SK-N-SH (cell line): ENCODE measurements around the gene RAD23A. TPM values are rescaled to one million over a fixed set of nuclear protein-coding genes. Genes with fewer than 3 reads are reported as not detected.
A peak's percentile ranks its signal among the peaks of the same experiment; 100 is the strongest.

Experiments used
- CTCF ChIA-PET: fragments of 300-600, 350-600 bp; formaldehyde crosslinking; extraction: SDS; loops from one replicate; lab custom pipeline; 2021; lab: Yijun Ruan, JAX
- POLR2A ChIA-PET: fragments of 350-600 bp; sonication (Branson Sonifier 250); formaldehyde crosslinking; extraction: SDS; loops from one replicate; lab custom pipeline; 2020; ENCODE audit warnings: antibody characterized with exemption, inconsistent platforms; lab: Yijun Ruan, JAX
- DNase-seq: peaks from one replicate; pipeline ENCODE4 v3.0.0; 2012
- H2AFZ ChIP-seq: fragments of 200-600 bp; sonication (generic); 2 replicates; pipeline ENCODE4 v1.8.1; 2016; ENCODE audit warnings: antibody characterized with exemption, mild to moderate bottlenecking, low read depth
- H3F3A ChIP-seq: fragments of 200-600 bp; sonication (generic); replicated peaks from 2 replicates; pipeline ENCODE3; 2016; ENCODE audit warnings: antibody characterized with exemption, mild to moderate bottlenecking; ENCODE audit not compliant: insufficient read depth
- H3K27ac ChIP-seq, 2 experiments: fragments of 200-500 bp in 1 of 2; fragments of 200-600 bp in 1 of 2; sonication (Bioruptor generic) in 1 of 2; sonication (generic), shearing (Covaris generic) in 1 of 2; 2 replicates each; pipeline versions ENCODE4 v1.5.1 to v1.6.1; 2014 to 2016; ENCODE audit warnings: low read depth in 2 of 2, inconsistent platforms in 1 of 2, low read length in 1 of 2, mild to moderate bottlenecking in 1 of 2, mixed read lengths in 1 of 2
- H3K27me3 ChIP-seq: fragments of 200-600 bp; sonication (generic), shearing (Covaris generic); 2 replicates; pipeline ENCODE4 v1.6.1; 2016; ENCODE audit warnings: mixed run types; ENCODE audit not compliant: insufficient read depth
- H3K36me3 ChIP-seq, 2 experiments: fragments of 200-500 bp in 1 of 2; fragments of 200-600 bp in 1 of 2; sonication (Bioruptor generic) in 1 of 2; sonication (generic) in 1 of 2; replicated peaks in 1 of 2; 2 replicates each; pipeline versions ENCODE3 to v1.5.1; 2014 to 2016; ENCODE audit warnings: low read length in 1 of 2, mild to moderate bottlenecking in 1 of 2; ENCODE audit not compliant: insufficient read depth in 2 of 2, control insufficient read depth in 1 of 2
- H3K4me1 ChIP-seq, 2 experiments: fragments of 200-500 bp in 1 of 2; fragments of 200-600 bp in 1 of 2; sonication (Bioruptor generic) in 1 of 2; sonication (generic), shearing (Covaris generic) in 1 of 2; 2 replicates each; pipeline versions ENCODE4 v1.5.1 to v1.6.1; 2014 to 2016; ENCODE audit warnings: low read depth in 1 of 2, low read length in 1 of 2, mixed run types in 1 of 2; ENCODE audit not compliant: insufficient read depth in 2 of 2, control insufficient read depth in 1 of 2
- H3K4me2 ChIP-seq: fragments of 200-600 bp; sonication (generic), shearing (Covaris generic); 2 replicates; pipeline ENCODE4 v1.6.1; 2017; ENCODE audit warnings: mixed run types
- H3K4me3 ChIP-seq, 2 experiments: fragments of 200-500 bp in 1 of 2; fragments of 200-600 bp in 1 of 2; sonication (Bioruptor generic) in 1 of 2; sonication (generic), shearing (Covaris generic) in 1 of 2; 2 replicates each; pipeline versions ENCODE4 v1.5.1 to v1.8.1; 2014 to 2016; ENCODE audit warnings: low read depth in 2 of 2, inconsistent platforms in 1 of 2, low read length in 1 of 2, mild to moderate bottlenecking in 1 of 2, mixed read lengths in 1 of 2, moderate library complexity in 1 of 2
- H3K79me2 ChIP-seq: fragments of 200-600 bp; sonication (generic); 2 replicates; pipeline ENCODE4 v1.8.1; 2017; ENCODE audit warnings: mild to moderate bottlenecking; ENCODE audit not compliant: insufficient read depth
- H3K9ac ChIP-seq: fragments of 200-600 bp; sonication (generic); 2 replicates; pipeline ENCODE4 v1.6.1; 2017; ENCODE audit warnings: mixed run types
- H3K9me2 ChIP-seq: fragments of 200-600 bp; sonication (generic); 2 replicates; pipeline ENCODE4 v1.6.1; 2017; ENCODE audit warnings: mixed run types
- H3K9me3 ChIP-seq: fragments of 200-600 bp; sonication (generic); 2 replicates; pipeline ENCODE4 v1.6.1; 2017; ENCODE audit warnings: mixed run types, mild to moderate bottlenecking, moderate library complexity
- H4K20me1 ChIP-seq: fragments of 200-600 bp; sonication (generic); 2 replicates; pipeline ENCODE4 v1.6.1; 2017; ENCODE audit warnings: mild to moderate bottlenecking, mixed run types; ENCODE audit not compliant: insufficient read depth
- CTCF ChIP-seq: fragments of 200-600 bp; sonication (generic); IDR thresholded peaks from 2 replicates; pipeline ENCODE4 v1.6.1; 2017; ENCODE audit warnings: antibody characterized with exemption, mild to moderate bottlenecking, moderate library complexity
- EP300 ChIP-seq, 2 experiments: IDR thresholded peaks; 2 replicates each; pipeline versions ENCODE4 v1.4.0 to v1.6.1; 2012; ENCODE audit warnings: borderline replicate concordance in 1 of 2, low read depth in 1 of 2, low read length in 1 of 2
- GABPA ChIP-seq: IDR thresholded peaks from 2 replicates; pipeline ENCODE4 v1.4.0; 2012; ENCODE audit warnings: low read depth, mild to moderate bottlenecking
- JUND ChIP-seq: IDR thresholded peaks from 2 replicates; pipeline ENCODE4 v1.4.0; 2012
- MAX ChIP-seq: IDR thresholded peaks from 2 replicates; pipeline ENCODE4 v1.4.0; 2012; ENCODE audit warnings: low read depth
- MEF2A ChIP-seq: IDR thresholded peaks from 2 replicates; pipeline ENCODE4 v1.4.0; 2012; ENCODE audit warnings: low read depth, borderline replicate concordance
- NRF1 ChIP-seq: IDR thresholded peaks from 2 replicates; pipeline ENCODE4 v1.6.1; 2012; ENCODE audit warnings: low read depth, mild to moderate bottlenecking, low read length
- PBX3 ChIP-seq: IDR thresholded peaks from 2 replicates; pipeline ENCODE4; 2012
- RCOR1 ChIP-seq: fragments of 150-350 bp; IDR thresholded peaks from 2 replicates; pipeline ENCODE4 v1.6.1; 2017; ENCODE audit warnings: antibody characterized with exemption, low read length
- RFX5 ChIP-seq: IDR thresholded peaks from 2 replicates; pipeline ENCODE4 v1.6.1; 2012; ENCODE audit warnings: mild to moderate bottlenecking, improper control_type of control experiment, low read length
- RXRA ChIP-seq: IDR thresholded peaks from 2 replicates; pipeline ENCODE4 v1.4.0; 2012; ENCODE audit warnings: low read depth, mild to moderate bottlenecking, borderline replicate concordance
- SIN3A ChIP-seq: IDR thresholded peaks from 2 replicates; pipeline ENCODE4 v1.6.1; 2012; ENCODE audit warnings: low read depth, mild to moderate bottlenecking, low read length, moderate library complexity, borderline replicate concordance
- SMC3 ChIP-seq: IDR thresholded peaks from 2 replicates; pipeline ENCODE4 v1.6.1; 2012; ENCODE audit warnings: low read depth, low read length, improper control_type of control experiment
- TEAD4 ChIP-seq: IDR thresholded peaks from 2 replicates; pipeline ENCODE4 v1.4.0; 2012; ENCODE audit warnings: mild to moderate bottlenecking, borderline replicate concordance; ENCODE audit not compliant: insufficient read depth
- WGBS: methylation state at CpG from one replicate; pipeline ENCODE4 v1.1.6; 2017; ENCODE audit warnings: low lambda C conversion rate; 5-methylcytosine and 5-hydroxymethylcytosine counted together
- polyA plus RNA-seq, 3 experiments: library from polyadenylated mRNA; depleted of rRNA; stranded (reverse); fragments of >200 nt; gene quantifications; 2 replicates each; pipeline ENCODE4 v1.2.3, GENCODE V29; 2012
- TF ChIP-seq, protein P1 (sequence below): fragments of 150-350 bp; IDR thresholded peaks from 2 replicates; pipeline ENCODE4 v1.6.1; 2016; ENCODE audit warnings: mild to moderate bottlenecking, low read depth, low read length
- TF ChIP-seq, protein P2 (sequence below): IDR thresholded peaks from 2 replicates; pipeline ENCODE4 v1.6.1; 2012; ENCODE audit warnings: mild to moderate bottlenecking, low read depth, low read length, moderate library complexity

The RAD23A gene
- polyA plus RNA-seq, 1 of the 3 experiments (the other 2 are of a cell fraction): 116 TPM

- ChIA-PET CTCF (interaction anchor here (1.0 to 2.1 kb wide), 6 partner anchors 9 to 146 kb away, joined by 4 to 20 read pairs (median 5); partner anchors contain the start of gene GADD45GIP1), POLR2A (interaction anchor here (0.9 to 1.6 kb wide), 3 partner anchors 10 to 17 kb away, joined by 3 to 7 read pairs (median 3); partner anchors contain the start of genes CALR and FARSA)
- Histone ChIP-seq H3K9ac (no peak overlapping the region; the same call in 1 of the 2 replicates), H3K4me2 (peak overlapping the region; percentile 89; the same call in 1 of the 2 replicates), H3K27ac (no peak overlapping the region; a peak in 1 of 4 replicates), H3K4me3 (no peak overlapping the region), H3K27me3 (no peaks in the 10 kb centered on the region), H3K4me1 (peaks cover 11 to 29% of the 10 kb centered on the region in 2 experiments), H3K9me3 (no peaks in the 10 kb centered on the region), H3F3A (peaks cover 55% of the 10 kb centered on the region), H3K36me3 (peaks cover 46 to 55% of the 10 kb centered on the region in 2 experiments), H3K9me2 (no peaks in the 10 kb centered on the region), H3K79me2 (peaks cover 54% of the 10 kb centered on the region), H2AFZ (no peak overlapping the region), H4K20me1 (peaks cover 4% of the 10 kb centered on the region)
- DNase-seq: no peak
- TF ChIP-seq PBX3 (no peak), MAX (no peak), RCOR1 (no peak), JUND (no peak), SMC3 (no peak), RFX5 (no peak), SIN3A (no peak), CTCF (no peak), TEAD4 (no peak), NRF1 (no peak)
- WGBS: 89% methylated on average over 19 of the region's 28 CpGs
Observed at GRCh38 chr19:12947702-12948611, 2.3 kb downstream of the RAD23A start.

- no peak for DNase-seq
- Histone ChIP-seq H3F3A (peaks cover 55% of the 10 kb centered on the region), H3K9me3 (no peaks in the 10 kb centered on the region), H3K27ac (no peak overlapping the region; a peak in 1 of 4 replicates), H3K4me3 (no peak overlapping the region), H4K20me1 (peaks cover 9% of the 10 kb centered on the region), H3K79me2 (peaks cover 50% of the 10 kb centered on the region), H3K36me3 (peaks cover 39 to 48% of the 10 kb centered on the region in 2 experiments), H3K4me2 (no peak overlapping the region), H3K27me3 (no peaks in the 10 kb centered on the region), H3K9ac (no peak overlapping the region), H3K9me2 (no peaks in the 10 kb centered on the region), H3K4me1 (peaks cover 19 to 31% of the 10 kb centered on the region in 2 experiments), H2AFZ (no peak overlapping the region)
- POLR2A ChIA-PET: interaction anchor here (0.9 to 1.6 kb wide), 2 partner anchors 11 to 15 kb away, joined by 3 to 7 read pairs; partner anchors contain the start of genes CALR and FARSA
- 90% methylated on average over 18 of the region's 30 CpGs for WGBS
- CTCF ChIA-PET: interaction anchor here (1.3 to 2.1 kb wide), 4 partner anchors 17 to 145 kb away, joined by 4 to 20 read pairs (median 6); no protein-coding TSS in a partner anchor
- TF ChIP-seq, protein P1, sequence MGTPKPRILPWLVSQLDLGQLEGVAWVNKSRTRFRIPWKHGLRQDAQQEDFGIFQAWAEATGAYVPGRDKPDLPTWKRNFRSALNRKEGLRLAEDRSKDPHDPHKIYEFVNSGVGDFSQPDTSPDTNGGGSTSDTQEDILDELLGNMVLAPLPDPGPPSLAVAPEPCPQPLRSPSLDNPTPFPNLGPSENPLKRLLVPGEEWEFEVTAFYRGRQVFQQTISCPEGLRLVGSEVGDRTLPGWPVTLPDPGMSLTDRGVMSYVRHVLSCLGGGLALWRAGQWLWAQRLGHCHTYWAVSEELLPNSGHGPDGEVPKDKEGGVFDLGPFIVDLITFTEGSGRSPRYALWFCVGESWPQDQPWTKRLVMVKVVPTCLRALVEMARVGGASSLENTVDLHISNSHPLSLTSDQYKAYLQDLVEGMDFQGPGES: no peak
- TF ChIP-seq MEF2A (no peak), RXRA (no peak), GABPA (no peak), SMC3 (no peak), EP300 (IDR thresholded peaks at IDR 0.05; ENCODE audit: borderline replicate concordance in 1 of 2, low read depth in 1 of 2, low read length in 1 of 2) (no peak)
- TF ChIP-seq, protein P2, sequence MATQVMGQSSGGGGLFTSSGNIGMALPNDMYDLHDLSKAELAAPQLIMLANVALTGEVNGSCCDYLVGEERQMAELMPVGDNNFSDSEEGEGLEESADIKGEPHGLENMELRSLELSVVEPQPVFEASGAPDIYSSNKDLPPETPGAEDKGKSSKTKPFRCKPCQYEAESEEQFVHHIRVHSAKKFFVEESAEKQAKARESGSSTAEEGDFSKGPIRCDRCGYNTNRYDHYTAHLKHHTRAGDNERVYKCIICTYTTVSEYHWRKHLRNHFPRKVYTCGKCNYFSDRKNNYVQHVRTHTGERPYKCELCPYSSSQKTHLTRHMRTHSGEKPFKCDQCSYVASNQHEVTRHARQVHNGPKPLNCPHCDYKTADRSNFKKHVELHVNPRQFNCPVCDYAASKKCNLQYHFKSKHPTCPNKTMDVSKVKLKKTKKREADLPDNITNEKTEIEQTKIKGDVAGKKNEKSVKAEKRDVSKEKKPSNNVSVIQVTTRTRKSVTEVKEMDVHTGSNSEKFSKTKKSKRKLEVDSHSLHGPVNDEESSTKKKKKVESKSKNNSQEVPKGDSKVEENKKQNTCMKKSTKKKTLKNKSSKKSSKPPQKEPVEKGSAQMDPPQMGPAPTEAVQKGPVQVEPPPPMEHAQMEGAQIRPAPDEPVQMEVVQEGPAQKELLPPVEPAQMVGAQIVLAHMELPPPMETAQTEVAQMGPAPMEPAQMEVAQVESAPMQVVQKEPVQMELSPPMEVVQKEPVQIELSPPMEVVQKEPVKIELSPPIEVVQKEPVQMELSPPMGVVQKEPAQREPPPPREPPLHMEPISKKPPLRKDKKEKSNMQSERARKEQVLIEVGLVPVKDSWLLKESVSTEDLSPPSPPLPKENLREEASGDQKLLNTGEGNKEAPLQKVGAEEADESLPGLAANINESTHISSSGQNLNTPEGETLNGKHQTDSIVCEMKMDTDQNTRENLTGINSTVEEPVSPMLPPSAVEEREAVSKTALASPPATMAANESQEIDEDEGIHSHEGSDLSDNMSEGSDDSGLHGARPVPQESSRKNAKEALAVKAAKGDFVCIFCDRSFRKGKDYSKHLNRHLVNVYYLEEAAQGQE: no peak
Observed at GRCh38 chr19:12948612-12949362, 3.1 kb downstream of the RAD23A start.
